MM.1S (cell line): Measurements from ENCODE around the gene LBHD1.

ENCODE experiments used
- DNase-seq: peaks from one replicate; pipeline ENCODE4 v3.0.0-alpha.2; 2015
- H2AFZ ChIP-seq: fragments of 300-600 bp; sonication (generic); 2 replicates; pipeline ENCODE4 v1.6.0; 2016; ENCODE audit warnings: antibody characterized with exemption, low read length
- H3F3A ChIP-seq: fragments of 300-600 bp; sonication (generic); 2 replicates; pipeline ENCODE4 v1.6.1; 2016; ENCODE audit warnings: mild to moderate bottlenecking, antibody characterized with exemption, low read length, moderate library complexity, mixed read lengths; ENCODE audit not compliant: insufficient read depth
- H3K27ac ChIP-seq: fragments of 300-600 bp; sonication (generic); 2 replicates; pipeline ENCODE4 v1.5.1; 2016; ENCODE audit warnings: mild to moderate bottlenecking, low read length
- H3K27me3 ChIP-seq: fragments of 300-600 bp; sonication (generic); replicated peaks from 2 replicates; pipeline ENCODE4 v1.6.0; 2016; ENCODE audit warnings: low read length; ENCODE audit not compliant: insufficient read depth
- H3K36me3 ChIP-seq: fragments of 300-600 bp; sonication (generic); replicated peaks from 2 replicates; pipeline ENCODE4 v1.6.1; 2016; ENCODE audit warnings: mild to moderate bottlenecking, low read length, mixed read lengths; ENCODE audit not compliant: insufficient read depth
- H3K4me1 ChIP-seq: fragments of 300-600 bp; sonication (generic); 2 replicates; pipeline ENCODE4 v1.6.1; 2016; ENCODE audit warnings: low read length, mixed read lengths
- H3K4me2 ChIP-seq: fragments of 300-600 bp; sonication (generic); 2 replicates; pipeline ENCODE4 v1.6.0; 2016; ENCODE audit warnings: low read depth, low read length
- H3K4me3 ChIP-seq: fragments of 300-600 bp; sonication (generic); 2 replicates; pipeline ENCODE4 v1.5.1; 2016; ENCODE audit warnings: low read length, mixed read lengths
- H3K79me2 ChIP-seq: fragments of 300-600 bp; sonication (generic); 2 replicates; pipeline ENCODE4 v1.6.1; 2016; ENCODE audit warnings: mixed run types, low read length, mixed read lengths
- H3K9ac ChIP-seq: fragments of 300-600 bp; sonication (generic); 2 replicates; pipeline ENCODE4 v1.6.1; 2016; ENCODE audit warnings: low read length, mixed read lengths
- H3K9me2 ChIP-seq: fragments of 300-600 bp; sonication (generic); replicated peaks from 2 replicates; pipeline ENCODE4 v1.6.1; 2016; ENCODE audit warnings: mild to moderate bottlenecking, low read length, mixed read lengths; ENCODE audit not compliant: insufficient read depth
- H3K9me3 ChIP-seq: fragments of 300-600 bp; sonication (generic); replicated peaks from 2 replicates; pipeline ENCODE4 v1.6.1; 2016; ENCODE audit warnings: mild to moderate bottlenecking, low read length, mixed read lengths; ENCODE audit not compliant: insufficient read depth
- H4K20me1 ChIP-seq: fragments of 300-600 bp; sonication (generic); 2 replicates; pipeline ENCODE4 v1.6.1; 2016; ENCODE audit warnings: mild to moderate bottlenecking, low read length, moderate library complexity, mixed read lengths; ENCODE audit not compliant: insufficient read depth
- EZH2 ChIP-seq: fragments of 300-600 bp; sonication (generic); optimal IDR thresholded peaks from 2 replicates; pipeline ENCODE3; 2017; ENCODE audit warnings: low read depth, mild to moderate bottlenecking, antibody characterized with exemption, low read length, mixed read lengths
- EZH2phosphoT487 ChIP-seq: fragments of 300-600 bp; sonication (generic); IDR thresholded peaks from 2 replicates; pipeline ENCODE4 v1.6.1; 2018; ENCODE audit warnings: antibody characterized with exemption, low read length
- TF ChIP-seq, protein P1 (sequence below): fragments of 300-600 bp; sonication (generic); IDR thresholded peaks from 2 replicates; pipeline ENCODE4 v1.5.1; 2016; ENCODE audit warnings: antibody characterized with exemption, low read length, mixed read lengths

The LBHD1 gene

DNA sequence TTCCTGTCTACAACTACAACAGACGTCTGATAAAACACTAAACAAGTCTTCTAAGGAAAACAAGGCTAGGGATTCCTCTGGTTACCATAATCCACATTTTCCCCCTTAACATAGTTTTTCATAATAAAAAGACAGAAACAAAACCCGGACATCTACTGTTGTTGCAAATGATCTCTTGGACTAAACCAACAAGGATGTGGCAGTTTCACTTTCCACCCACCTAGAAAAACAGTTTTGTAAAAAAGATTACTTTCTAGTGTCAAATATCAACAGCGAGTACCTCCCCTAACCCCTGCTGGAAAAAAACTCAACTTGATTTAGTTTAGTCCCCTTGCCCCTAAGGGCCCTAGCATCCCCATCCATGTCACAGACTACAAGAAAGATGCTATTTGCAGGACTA is 40.8 kb upstream of the LBHD1 start:
- Histone ChIP-seq H3K9ac (peak overlapping the region; percentile 5; the same call in 1 of the 2 replicates), H4K20me1 (no peaks in the 10 kb centered on the region), H3K9me3 (no peaks in the 10 kb centered on the region), H3K27me3 (no peaks in the 10 kb centered on the region), H3K27ac (peak overlapping the region; percentile 68), H2AFZ (no peak overlapping the region), H3K9me2 (no peaks in the 10 kb centered on the region), H3K36me3 (peaks cover 15% of the 10 kb centered on the region), H3F3A (peaks cover 74% of the 10 kb centered on the region), H3K4me1 (peaks cover 72% of the 10 kb centered on the region), H3K4me2 (peak overlapping the region; percentile 19), H3K79me2 (peaks cover 59% of the 10 kb centered on the region), H3K4me3 (no peak overlapping the region)
- peak; percentile 54 for DNase-seq
- TF ChIP-seq EZH2, result no peak
- no peak for TF ChIP-seq EZH2phosphoT487
- TF ChIP-seq, protein P1, sequence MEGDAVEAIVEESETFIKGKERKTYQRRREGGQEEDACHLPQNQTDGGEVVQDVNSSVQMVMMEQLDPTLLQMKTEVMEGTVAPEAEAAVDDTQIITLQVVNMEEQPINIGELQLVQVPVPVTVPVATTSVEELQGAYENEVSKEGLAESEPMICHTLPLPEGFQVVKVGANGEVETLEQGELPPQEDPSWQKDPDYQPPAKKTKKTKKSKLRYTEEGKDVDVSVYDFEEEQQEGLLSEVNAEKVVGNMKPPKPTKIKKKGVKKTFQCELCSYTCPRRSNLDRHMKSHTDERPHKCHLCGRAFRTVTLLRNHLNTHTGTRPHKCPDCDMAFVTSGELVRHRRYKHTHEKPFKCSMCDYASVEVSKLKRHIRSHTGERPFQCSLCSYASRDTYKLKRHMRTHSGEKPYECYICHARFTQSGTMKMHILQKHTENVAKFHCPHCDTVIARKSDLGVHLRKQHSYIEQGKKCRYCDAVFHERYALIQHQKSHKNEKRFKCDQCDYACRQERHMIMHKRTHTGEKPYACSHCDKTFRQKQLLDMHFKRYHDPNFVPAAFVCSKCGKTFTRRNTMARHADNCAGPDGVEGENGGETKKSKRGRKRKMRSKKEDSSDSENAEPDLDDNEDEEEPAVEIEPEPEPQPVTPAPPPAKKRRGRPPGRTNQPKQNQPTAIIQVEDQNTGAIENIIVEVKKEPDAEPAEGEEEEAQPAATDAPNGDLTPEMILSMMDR, result no peak

DNA sequence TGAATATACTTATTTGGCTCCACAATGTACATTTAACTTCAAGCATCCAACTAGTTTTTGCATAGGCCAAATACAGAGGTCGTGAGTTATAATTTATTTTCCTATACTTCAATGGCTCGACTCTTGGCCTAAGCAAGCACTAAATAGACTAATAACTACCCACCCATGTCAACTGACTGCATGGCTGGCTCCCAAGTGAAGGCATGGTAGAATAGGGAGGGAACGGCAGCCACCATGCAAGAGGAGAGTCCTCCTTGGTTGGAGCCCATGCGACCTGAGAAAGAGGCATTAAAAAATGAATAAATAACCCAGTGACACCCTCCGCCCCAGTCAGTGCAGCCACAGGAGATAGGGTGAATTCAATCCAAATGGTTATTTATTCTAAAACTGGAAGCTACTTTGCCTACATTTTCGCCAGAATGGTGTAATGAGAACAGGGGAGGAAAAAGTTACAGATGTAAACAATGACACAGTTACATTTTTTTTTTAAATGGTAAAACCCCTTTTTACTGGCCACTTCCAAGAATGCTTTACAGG is 40.3 kb upstream of the LBHD1 start:
- H3K9ac ChIP-seq, result no peak overlapping the region
- no peak overlapping the region for H2AFZ ChIP-seq
- peaks cover 15% of the 10 kb centered on the region for H3K36me3 ChIP-seq
- H3K4me3 ChIP-seq, result no peak overlapping the region
- TF ChIP-seq, protein P1, result no peak
- TF ChIP-seq EZH2phosphoT487 (no peak), EZH2 (no peak)
- H3K4me2 ChIP-seq, result peak overlapping the region; percentile 19
- no peaks in the 10 kb centered on the region for H3K9me2 ChIP-seq
- DNase-seq, result no peak
- no peaks in the 10 kb centered on the region for H3K27me3 ChIP-seq
- H3F3A ChIP-seq, result peaks cover 71% of the 10 kb centered on the region
- peaks cover 71% of the 10 kb centered on the region for H3K4me1 ChIP-seq
- no peaks in the 10 kb centered on the region for H3K9me3 ChIP-seq
- peaks cover 56% of the 10 kb centered on the region for H3K79me2 ChIP-seq
- H3K27ac ChIP-seq, result peak overlapping the region; percentile 68; the same call in 1 of the 2 replicates
- H4K20me1 ChIP-seq, result no peaks in the 10 kb centered on the region

DNA sequence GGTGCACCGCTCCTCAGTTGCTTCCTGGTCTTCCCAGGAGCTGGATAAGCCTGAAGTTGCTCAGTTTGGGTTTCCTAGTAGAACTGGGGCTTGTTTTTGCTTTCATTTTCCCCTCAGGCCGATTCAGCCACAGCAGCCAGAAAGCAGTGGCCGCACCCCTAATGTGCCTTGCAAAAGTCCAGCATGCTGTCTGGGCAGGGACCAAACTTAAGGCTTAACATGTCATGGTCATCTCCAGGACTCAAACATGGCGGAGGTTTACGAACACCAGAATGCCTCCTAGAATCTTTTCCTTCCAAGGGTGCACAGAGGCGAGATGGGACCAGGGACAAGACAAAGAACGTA is 37.9 kb upstream of the LBHD1 start:
- DNase-seq, result peak; percentile 48
- H3K27ac ChIP-seq, result peak overlapping the region; percentile 93
- no peaks in the 10 kb centered on the region for H3K9me3 ChIP-seq
- peaks cover 66% of the 10 kb centered on the region for H3F3A ChIP-seq
- peak overlapping the region; percentile 70 for H3K4me3 ChIP-seq
- H3K27me3 ChIP-seq, result no peaks in the 10 kb centered on the region
- TF ChIP-seq EZH2phosphoT487 (no peak), EZH2 (no peak)
- TF ChIP-seq, protein P1, result no peak
- peak overlapping the region; percentile 96 for H3K4me2 ChIP-seq
- H3K9ac ChIP-seq, result peak overlapping the region; percentile 93
- no peaks in the 10 kb centered on the region for H3K9me2 ChIP-seq
- H3K79me2 ChIP-seq, result peaks cover 41% of the 10 kb centered on the region
- no peaks in the 10 kb centered on the region for H4K20me1 ChIP-seq
- no peaks in the 10 kb centered on the region for H3K36me3 ChIP-seq
- peak overlapping the region; percentile 80 for H2AFZ ChIP-seq
- peaks cover 61% of the 10 kb centered on the region for H3K4me1 ChIP-seq
